PC-3 (cell line): ENCODE data around the gene INVS.

Experiments
- EZH2 ChIP-seq: fragments of 300-600 bp; sonication (generic); IDR thresholded peaks from one replicate; pipeline ENCODE4 v1.6.1; 2017; ENCODE audit warnings: antibody characterized with exemption, mild to moderate bottlenecking, low read length; ENCODE audit not compliant: unreplicated experiment
- EZH2phosphoT487 ChIP-seq: fragments of 300-600 bp; sonication (generic); IDR thresholded peaks from 2 replicates; pipeline ENCODE4 v1.6.1; 2018; ENCODE audit warnings: mild to moderate bottlenecking, antibody characterized with exemption, low read length, borderline replicate concordance
- TF ChIP-seq, protein P1 (sequence below): fragments of 300-600 bp; sonication (generic); conservative IDR thresholded peaks from 2 replicates; pipeline ENCODE4 v1.5.1; 2017; ENCODE audit warnings: antibody characterized with exemption, low read depth, mild to moderate bottlenecking, low read length

DNA sequence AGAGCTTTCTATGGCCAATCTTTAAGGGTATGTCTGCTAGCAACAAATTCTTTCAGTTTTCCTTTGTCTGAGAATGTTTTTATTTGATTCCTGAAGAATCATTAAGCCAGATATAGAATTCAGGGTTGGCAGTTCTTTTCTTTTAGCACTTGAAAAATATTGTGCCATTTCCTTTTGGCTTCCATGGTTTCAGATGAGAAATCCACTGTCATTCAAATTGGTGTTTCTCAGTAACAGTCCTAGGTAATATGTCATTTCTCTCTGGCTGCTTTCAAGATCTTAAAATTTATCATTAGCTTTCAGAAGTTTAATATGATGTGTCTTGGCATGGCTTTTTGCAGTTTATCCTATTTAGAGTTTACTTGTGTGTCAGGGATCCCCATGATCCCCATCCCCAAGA, 186.0 kb downstream of the INVS start:
- TF ChIP-seq EZH2 = no peak
- TF ChIP-seq, protein P1, sequence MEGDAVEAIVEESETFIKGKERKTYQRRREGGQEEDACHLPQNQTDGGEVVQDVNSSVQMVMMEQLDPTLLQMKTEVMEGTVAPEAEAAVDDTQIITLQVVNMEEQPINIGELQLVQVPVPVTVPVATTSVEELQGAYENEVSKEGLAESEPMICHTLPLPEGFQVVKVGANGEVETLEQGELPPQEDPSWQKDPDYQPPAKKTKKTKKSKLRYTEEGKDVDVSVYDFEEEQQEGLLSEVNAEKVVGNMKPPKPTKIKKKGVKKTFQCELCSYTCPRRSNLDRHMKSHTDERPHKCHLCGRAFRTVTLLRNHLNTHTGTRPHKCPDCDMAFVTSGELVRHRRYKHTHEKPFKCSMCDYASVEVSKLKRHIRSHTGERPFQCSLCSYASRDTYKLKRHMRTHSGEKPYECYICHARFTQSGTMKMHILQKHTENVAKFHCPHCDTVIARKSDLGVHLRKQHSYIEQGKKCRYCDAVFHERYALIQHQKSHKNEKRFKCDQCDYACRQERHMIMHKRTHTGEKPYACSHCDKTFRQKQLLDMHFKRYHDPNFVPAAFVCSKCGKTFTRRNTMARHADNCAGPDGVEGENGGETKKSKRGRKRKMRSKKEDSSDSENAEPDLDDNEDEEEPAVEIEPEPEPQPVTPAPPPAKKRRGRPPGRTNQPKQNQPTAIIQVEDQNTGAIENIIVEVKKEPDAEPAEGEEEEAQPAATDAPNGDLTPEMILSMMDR = no peak
- no peak for TF ChIP-seq EZH2phosphoT487
